ENCODE data around the gene EEF1A1.
A peak's percentile ranks its signal among the peaks of the same experiment; 100 is the strongest.

The EEF1A1 gene

DNA sequence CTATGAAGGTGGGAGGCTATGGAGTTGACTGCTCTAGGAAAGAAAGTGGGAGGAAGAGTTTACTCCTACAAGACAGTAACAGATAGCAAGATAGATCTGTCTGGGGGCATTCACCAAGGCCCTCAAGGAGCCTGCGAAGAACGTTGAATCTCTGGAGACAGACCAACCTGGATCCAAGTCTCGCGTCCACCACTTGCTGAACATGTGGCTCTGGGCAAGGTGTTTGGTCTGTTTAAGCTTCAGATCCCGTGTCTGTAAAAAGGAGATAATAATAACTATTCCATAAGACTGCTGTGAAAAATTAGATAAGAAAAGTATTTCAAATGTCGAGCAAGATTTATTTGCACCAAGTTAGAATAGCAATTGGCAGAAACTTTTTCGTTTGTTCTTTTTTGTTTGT, 8.1 kb upstream of the EEF1A1 start:
- peaks cover 5% of the 10 kb centered on the region for H3K4me1 ChIP-seq (ENCODE audit: low read depth, poor library complexity, severe bottlenecking)
- H3K36me3 ChIP-seq (ENCODE audit: insufficient read depth) = no peaks in the 10 kb centered on the region
- TF ChIP-seq, protein P1, sequence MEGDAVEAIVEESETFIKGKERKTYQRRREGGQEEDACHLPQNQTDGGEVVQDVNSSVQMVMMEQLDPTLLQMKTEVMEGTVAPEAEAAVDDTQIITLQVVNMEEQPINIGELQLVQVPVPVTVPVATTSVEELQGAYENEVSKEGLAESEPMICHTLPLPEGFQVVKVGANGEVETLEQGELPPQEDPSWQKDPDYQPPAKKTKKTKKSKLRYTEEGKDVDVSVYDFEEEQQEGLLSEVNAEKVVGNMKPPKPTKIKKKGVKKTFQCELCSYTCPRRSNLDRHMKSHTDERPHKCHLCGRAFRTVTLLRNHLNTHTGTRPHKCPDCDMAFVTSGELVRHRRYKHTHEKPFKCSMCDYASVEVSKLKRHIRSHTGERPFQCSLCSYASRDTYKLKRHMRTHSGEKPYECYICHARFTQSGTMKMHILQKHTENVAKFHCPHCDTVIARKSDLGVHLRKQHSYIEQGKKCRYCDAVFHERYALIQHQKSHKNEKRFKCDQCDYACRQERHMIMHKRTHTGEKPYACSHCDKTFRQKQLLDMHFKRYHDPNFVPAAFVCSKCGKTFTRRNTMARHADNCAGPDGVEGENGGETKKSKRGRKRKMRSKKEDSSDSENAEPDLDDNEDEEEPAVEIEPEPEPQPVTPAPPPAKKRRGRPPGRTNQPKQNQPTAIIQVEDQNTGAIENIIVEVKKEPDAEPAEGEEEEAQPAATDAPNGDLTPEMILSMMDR (conservative IDR thresholded peaks at IDR 0.05; ENCODE audit: low read depth, low read length) = no peak
- no peak overlapping the region for H3K4me2 ChIP-seq
- no peak overlapping the region for H3K27ac ChIP-seq
- no peaks in the 10 kb centered on the region for H4K20me1 ChIP-seq (ENCODE audit: insufficient read depth)
- no peaks in the 10 kb centered on the region for H3K79me2 ChIP-seq (ENCODE audit: insufficient read depth, low read depth)
- H3K9ac ChIP-seq = no peak overlapping the region
- H3K4me3 ChIP-seq (IDR thresholded peaks at IDR 0.05; ENCODE audit: insufficient read depth, low read depth, low read length) = no peak overlapping the region
- H2AFZ ChIP-seq (ENCODE audit: low read depth) = no peak overlapping the region
- H3K27me3 ChIP-seq (ENCODE audit: insufficient read depth, low read depth) = no peaks in the 10 kb centered on the region

DNA sequence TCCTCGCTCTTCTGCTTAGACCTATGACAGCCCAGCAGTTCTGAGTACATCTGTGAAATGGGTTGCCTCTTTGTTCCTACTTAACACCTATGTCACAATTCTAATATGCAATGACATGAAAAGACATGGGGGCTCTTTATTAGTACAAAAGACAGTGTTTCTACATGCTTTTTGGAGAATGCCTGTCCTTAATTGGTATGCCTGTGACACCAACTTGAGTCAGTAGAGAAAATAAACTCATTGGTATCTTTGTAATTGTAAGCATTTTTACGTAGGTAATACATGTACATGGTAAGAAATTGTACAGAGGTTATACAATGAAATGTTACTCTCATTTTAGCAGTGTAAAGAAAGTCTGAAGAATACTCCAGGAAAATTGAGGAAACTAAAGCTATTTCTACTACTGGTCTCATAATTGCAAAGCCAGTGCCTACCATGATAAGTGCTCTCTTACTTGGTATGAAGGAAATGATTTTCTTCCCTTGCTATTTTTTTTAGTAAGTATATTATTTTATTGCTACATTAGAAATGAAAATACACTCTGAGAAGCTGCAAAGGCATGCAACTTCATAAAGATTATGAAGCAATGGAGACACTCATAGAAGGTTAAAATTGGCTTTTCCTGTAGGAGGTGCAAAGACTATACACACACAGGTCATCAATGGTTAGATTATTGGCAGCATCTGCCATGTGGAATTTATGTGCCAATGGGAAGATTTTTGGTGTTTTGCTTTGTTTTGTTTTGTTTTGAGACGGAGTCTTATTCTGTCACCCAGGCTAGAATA, 4.9 kb upstream of the EEF1A1 start:
- H2AFZ ChIP-seq (ENCODE audit: low read depth) = no peak overlapping the region
- peaks cover 12% of the 10 kb centered on the region for H3K79me2 ChIP-seq (ENCODE audit: insufficient read depth, low read depth)
- no peak overlapping the region for H3K4me3 ChIP-seq (IDR thresholded peaks at IDR 0.05; ENCODE audit: insufficient read depth, low read depth, low read length)
- H3K36me3 ChIP-seq (ENCODE audit: insufficient read depth) = no peaks in the 10 kb centered on the region; the same call in 1 of the 2 replicates
- H3K4me1 ChIP-seq (ENCODE audit: low read depth, poor library complexity, severe bottlenecking) = peaks cover 19% of the 10 kb centered on the region
- TF ChIP-seq, protein P1 (conservative IDR thresholded peaks at IDR 0.05; ENCODE audit: low read depth, low read length) = no peak
- H3K27ac ChIP-seq = no peak overlapping the region
- H3K4me2 ChIP-seq = no peak overlapping the region
- no peaks in the 10 kb centered on the region for H4K20me1 ChIP-seq (ENCODE audit: insufficient read depth)
- H3K27me3 ChIP-seq (ENCODE audit: insufficient read depth, low read depth) = no peaks in the 10 kb centered on the region
- H3K9ac ChIP-seq = no peak overlapping the region

DNA sequence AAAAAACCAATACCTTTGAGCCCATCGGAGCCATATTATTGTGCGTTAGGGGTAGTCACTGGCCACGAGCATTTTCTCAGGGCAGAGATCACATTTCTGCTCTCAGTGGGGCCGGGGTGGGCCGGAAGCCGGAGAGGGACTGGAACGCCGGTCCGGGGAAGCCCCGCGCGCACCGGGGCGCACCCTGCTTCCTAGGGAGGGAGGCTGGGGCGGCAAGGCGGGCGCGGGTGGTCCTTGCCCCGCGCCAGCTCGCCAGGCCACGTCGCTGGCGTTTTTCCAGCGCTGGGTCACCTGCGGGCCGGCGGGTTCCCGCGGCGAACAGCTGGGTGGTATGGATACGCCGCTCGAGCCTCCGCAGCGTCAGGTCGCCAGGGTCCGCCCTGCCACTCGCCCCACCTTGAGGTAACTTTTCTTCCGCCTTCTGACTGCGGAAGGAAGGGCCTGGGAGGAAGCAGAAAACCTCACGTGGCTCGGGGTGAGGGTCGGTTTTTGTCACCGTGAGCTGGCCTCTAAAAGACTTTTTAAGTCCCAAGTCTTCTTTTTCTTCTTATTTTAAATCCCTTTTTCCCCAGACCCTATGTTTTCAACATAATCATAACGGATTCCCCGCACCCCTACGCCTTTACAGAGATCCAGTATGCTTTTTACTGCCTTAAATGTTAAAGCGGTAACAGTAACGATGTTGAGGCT, 2.7 kb upstream of the EEF1A1 start:
- Histone ChIP-seq H2AFZ (ENCODE audit: low read depth) (peak overlapping the region; percentile 64), H3K79me2 (ENCODE audit: insufficient read depth, low read depth) (peaks cover 34% of the 10 kb centered on the region), H3K36me3 (ENCODE audit: insufficient read depth) (peaks cover 17% of the 10 kb centered on the region), H3K9ac (peak overlapping the region; percentile 100), H4K20me1 (ENCODE audit: insufficient read depth) (no peaks in the 10 kb centered on the region; the same call in 1 of the 2 replicates), H3K4me2 (peak overlapping the region; percentile 93), H3K4me3 (IDR thresholded peaks at IDR 0.05; ENCODE audit: insufficient read depth, low read depth, low read length) (no peak overlapping the region), H3K4me1 (ENCODE audit: low read depth, poor library complexity, severe bottlenecking) (peaks cover 19% of the 10 kb centered on the region), H3K27ac (peak overlapping the region; percentile 100), H3K27me3 (ENCODE audit: insufficient read depth, low read depth) (no peaks in the 10 kb centered on the region)
- TF ChIP-seq, protein P1 (conservative IDR thresholded peaks at IDR 0.05; ENCODE audit: low read depth, low read length) = no peak

DNA sequence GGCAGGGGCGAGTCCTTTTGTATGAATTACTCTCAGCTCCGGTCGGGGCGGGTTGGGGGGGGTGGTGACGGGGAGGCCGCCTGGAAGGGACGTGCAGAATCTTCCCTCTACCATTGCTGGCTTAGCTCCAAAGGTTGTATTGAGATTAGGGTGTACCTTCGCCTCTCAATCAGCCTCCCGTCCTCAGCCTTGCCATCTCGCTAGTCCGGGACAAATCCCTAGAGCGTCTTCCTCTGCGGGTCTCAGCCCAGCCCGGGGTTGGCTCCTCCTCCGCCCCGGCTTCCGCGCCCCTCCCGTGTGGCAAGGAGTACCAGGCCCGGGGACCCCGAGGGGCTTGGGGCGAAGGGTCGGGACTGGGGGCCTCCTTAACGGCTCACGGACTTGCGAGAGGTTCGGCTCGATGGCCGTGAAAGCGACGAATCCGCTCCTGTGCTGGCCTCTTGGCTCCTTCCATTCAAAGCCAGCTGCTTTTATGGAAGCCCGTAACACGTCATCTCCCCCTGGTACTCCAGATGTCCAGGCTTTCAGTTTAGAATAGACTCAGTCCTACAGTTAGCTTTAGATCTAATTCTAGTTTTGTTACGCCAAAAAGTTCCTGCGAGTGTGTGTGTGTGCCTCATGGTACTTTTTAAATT, 636 bp upstream of the EEF1A1 start:
- peak overlapping the region; percentile 100 for H3K27ac ChIP-seq
- no peaks in the 10 kb centered on the region for H3K27me3 ChIP-seq (ENCODE audit: insufficient read depth, low read depth)
- TF ChIP-seq, protein P1 (conservative IDR thresholded peaks at IDR 0.05; ENCODE audit: low read depth, low read length) = no peak
- peak overlapping the region; percentile 34 for H2AFZ ChIP-seq (ENCODE audit: low read depth)
- peaks cover 33% of the 10 kb centered on the region for H3K4me1 ChIP-seq (ENCODE audit: low read depth, poor library complexity, severe bottlenecking)
- peak overlapping the region; percentile 93 for H3K4me2 ChIP-seq
- H3K9ac ChIP-seq = peak overlapping the region; percentile 100
- H3K36me3 ChIP-seq (ENCODE audit: insufficient read depth) = peaks cover 30% of the 10 kb centered on the region
- no peak overlapping the region for H3K4me3 ChIP-seq (IDR thresholded peaks at IDR 0.05; ENCODE audit: insufficient read depth, low read depth, low read length)
- H4K20me1 ChIP-seq (ENCODE audit: insufficient read depth) = no peaks in the 10 kb centered on the region; the same call in 1 of the 2 replicates
- peaks cover 51% of the 10 kb centered on the region for H3K79me2 ChIP-seq (ENCODE audit: insufficient read depth, low read depth)
